Uterus (tissue), 4 donors: ENCODE results near the gene PLEKHA1. TPM values are rescaled to one million over a fixed set of nuclear protein-coding genes. Genes with fewer than 3 reads are reported as not detected.

Experiments
- DNase-seq, 2 donors: peaks; one replicate each; pipeline ENCODE4 v3.0.0-alpha.2; 2019 to 2020
- H3K27ac ChIP-seq, 2 donors: fragments of 200-600 bp; sonication (generic); 1 replicate in 1 of 2; 2 replicates in 1 of 2; pipeline ENCODE4 v1.5.1; 2016 to 2018
- H3K27me3 ChIP-seq, 2 donors: fragments of 200-600 bp; sonication (generic); one replicate each; pipeline ENCODE4 v1.5.1; 2018 to 2019; ENCODE audit warnings: control low read depth in 1 of 2
- H3K36me3 ChIP-seq, 2 donors: fragments of 200-600 bp; sonication (generic); one replicate each; pipeline ENCODE4 v1.5.1; 2019; ENCODE audit warnings: control low read depth in 1 of 2
- H3K4me1 ChIP-seq, 2 donors: fragments of 200-600 bp; sonication (generic); one replicate each; pipeline ENCODE4 v1.5.1; 2018 to 2019; ENCODE audit warnings: control low read depth in 1 of 2
- H3K4me3 ChIP-seq, 2 donors: fragments of 200-600 bp; sonication (generic); 1 replicate in 1 of 2; 2 replicates in 1 of 2; pipeline ENCODE4 v1.5.1; 2018 to 2019; ENCODE audit warnings: mild to moderate bottlenecking in 1 of 2
- H3K9me3 ChIP-seq, 2 donors: fragments of 200-600 bp; sonication (generic); one replicate each; pipeline ENCODE4 v1.5.1; 2019; ENCODE audit warnings: control low read depth in 1 of 2
- POLR2A ChIP-seq, 2 donors: fragments of 450-650 bp; IDR thresholded peaks; one replicate each; pipeline ENCODE4 v1.6.1; 2016; ENCODE audit warnings: antibody characterized with exemption in 2 of 2, mild to moderate bottlenecking in 1 of 2, moderate library complexity in 1 of 2
- intact Hi-C: fragments of 100-400 bp; cut with DNase I; formaldehyde crosslinking; loops from one replicate; pipeline ENCODE4 v1.15.1; 2023; ENCODE audit warnings: low total_unique reads
- total RNA-seq, 4 donors: library from RNA; depleted of rRNA in 3 of 4; stranded (reverse); fragments of >200 nt in 3 of 4; gene quantifications; one replicate each; pipeline versions ENCODE4 v1.1.0 to v1.2.4, GENCODE V29; 2014 to 2023
- TF ChIP-seq, protein P1 (sequence below), 4 experiments: fragments of 200-600 bp in 2 of 4; fragments of 450-650 bp in 2 of 4; sonication (generic) in 2 of 4; IDR thresholded peaks; one replicate each; pipeline ENCODE4 v1.5.1; 2016 to 2019; ENCODE audit warnings: antibody characterized with exemption in 4 of 4, mild to moderate bottlenecking in 2 of 4, moderate library complexity in 1 of 4
- donor health status: DM: yes; HTN: yes; CAD: no.

PLEKHA1 gene
- total RNA-seq, 4 donors from 2014 or later, result 9.2 to 54.1 (median 29.0) TPM

DNA sequence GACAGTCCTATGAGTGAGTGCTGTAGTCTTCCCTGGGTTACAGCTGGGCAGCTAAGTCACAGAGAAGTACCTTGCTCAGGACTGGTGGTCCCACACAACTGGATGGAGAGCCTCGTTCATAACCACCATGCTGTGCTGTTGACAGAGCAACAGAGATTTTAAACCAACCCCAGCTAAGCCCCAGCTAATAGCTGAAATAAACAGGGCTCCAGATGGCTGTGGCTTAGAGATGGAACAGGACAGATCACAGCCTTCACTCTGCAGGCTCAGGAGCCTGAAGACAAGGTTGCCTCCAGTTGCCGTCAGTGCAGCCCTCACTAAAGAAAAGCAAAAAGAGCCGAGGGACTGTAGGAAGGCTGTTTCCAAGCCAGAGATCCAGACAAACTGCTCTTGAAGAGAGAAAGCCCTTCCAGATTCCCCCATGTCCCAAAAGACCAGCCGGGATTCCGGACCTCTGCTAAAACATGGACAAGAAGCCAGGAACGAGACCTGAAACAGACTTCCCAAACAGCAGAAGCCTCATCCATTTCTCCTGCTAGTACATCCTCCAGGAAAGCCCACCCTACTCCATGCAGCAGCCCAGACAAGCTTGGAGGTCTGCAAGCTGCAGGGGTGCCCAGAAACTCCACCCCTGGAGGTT lies 91.0 kb downstream of the PLEKHA1 start:
- DNase-seq, result no peak
- Histone ChIP-seq H3K4me1 (peaks cover 0 to 7% of the 10 kb centered on the region in 2 donors), H3K4me3 (no peak overlapping the region), H3K9me3 (no peaks in the 10 kb centered on the region), H3K36me3 (no peaks in the 10 kb centered on the region), H3K27ac (no peak overlapping the region), H3K27me3 (no peaks in the 10 kb centered on the region)
- intact Hi-C loops, result no loop called here
- TF ChIP-seq, protein P1, sequence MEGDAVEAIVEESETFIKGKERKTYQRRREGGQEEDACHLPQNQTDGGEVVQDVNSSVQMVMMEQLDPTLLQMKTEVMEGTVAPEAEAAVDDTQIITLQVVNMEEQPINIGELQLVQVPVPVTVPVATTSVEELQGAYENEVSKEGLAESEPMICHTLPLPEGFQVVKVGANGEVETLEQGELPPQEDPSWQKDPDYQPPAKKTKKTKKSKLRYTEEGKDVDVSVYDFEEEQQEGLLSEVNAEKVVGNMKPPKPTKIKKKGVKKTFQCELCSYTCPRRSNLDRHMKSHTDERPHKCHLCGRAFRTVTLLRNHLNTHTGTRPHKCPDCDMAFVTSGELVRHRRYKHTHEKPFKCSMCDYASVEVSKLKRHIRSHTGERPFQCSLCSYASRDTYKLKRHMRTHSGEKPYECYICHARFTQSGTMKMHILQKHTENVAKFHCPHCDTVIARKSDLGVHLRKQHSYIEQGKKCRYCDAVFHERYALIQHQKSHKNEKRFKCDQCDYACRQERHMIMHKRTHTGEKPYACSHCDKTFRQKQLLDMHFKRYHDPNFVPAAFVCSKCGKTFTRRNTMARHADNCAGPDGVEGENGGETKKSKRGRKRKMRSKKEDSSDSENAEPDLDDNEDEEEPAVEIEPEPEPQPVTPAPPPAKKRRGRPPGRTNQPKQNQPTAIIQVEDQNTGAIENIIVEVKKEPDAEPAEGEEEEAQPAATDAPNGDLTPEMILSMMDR (IDR thresholded peaks at IDR 0.05), result no peak
- TF ChIP-seq POLR2A (IDR thresholded peaks at IDR 0.05), result no peak

DNA sequence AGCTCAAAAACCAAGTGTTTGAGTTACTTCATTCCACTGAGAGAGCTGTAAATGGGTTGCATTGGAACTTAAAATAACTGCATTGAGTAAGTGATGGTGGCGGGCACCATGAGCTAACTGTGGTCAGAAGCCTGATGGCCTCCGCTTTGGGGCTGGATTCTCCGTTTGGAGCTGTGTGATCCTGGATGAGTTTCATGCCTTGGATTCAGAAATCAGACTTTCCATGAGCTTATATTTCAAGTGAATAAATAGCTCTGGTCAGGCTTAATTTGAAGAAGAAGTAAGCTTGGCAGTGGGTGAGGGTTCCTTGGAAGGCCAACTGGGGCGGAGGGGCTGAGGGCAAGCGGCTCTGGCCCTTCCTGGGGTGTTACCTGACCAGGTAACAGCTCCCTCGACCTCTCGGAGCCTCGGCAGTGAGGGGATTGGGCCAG lies 92.5 kb downstream of the PLEKHA1 start:
- H3K27ac ChIP-seq, result peak overlapping the region in 1 of 2 donors; percentile 80
- H3K27me3 ChIP-seq, result no peaks in the 10 kb centered on the region
- H3K36me3 ChIP-seq, result no peaks in the 10 kb centered on the region
- no peak for TF ChIP-seq POLR2A (IDR thresholded peaks at IDR 0.05)
- TF ChIP-seq, protein P1 (IDR thresholded peaks at IDR 0.05), result no peak
- DNase-seq, result no peak
- no peak overlapping the region for H3K4me3 ChIP-seq
- H3K9me3 ChIP-seq, result no peaks in the 10 kb centered on the region
- intact Hi-C loops, result no loop called here
- H3K4me1 ChIP-seq, result peaks cover 0 to 7% of the 10 kb centered on the region in 2 donors

DNA sequence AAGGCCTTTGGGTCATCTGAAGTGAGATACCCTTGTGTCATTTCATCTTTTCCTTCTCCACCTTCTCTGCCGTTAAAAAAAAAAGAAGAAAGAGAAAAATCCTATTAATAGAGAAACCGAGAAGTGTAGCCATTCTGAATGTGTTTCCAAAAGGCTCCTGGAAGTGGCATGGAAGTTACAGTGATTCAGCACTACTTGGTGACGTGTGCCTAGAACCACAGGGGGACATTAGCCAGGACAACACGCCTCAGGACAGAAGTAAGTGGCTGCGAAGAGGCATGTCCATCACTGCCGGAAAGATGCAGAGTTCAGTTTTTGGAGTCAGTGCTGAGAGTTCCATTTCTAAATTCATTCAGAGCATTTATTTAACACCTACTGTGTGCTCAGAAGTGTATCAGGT lies 93.2 kb downstream of the PLEKHA1 start:
- H3K27me3 ChIP-seq, result no peaks in the 10 kb centered on the region
- no peaks in the 10 kb centered on the region for H3K36me3 ChIP-seq
- no peaks in the 10 kb centered on the region for H3K9me3 ChIP-seq
- TF ChIP-seq POLR2A (IDR thresholded peaks at IDR 0.05), result no peak
- TF ChIP-seq, protein P1 (IDR thresholded peaks at IDR 0.05), result no peak
- intact Hi-C loops, result no loop called here
- peak overlapping the region; percentile 80 to 86 for H3K27ac ChIP-seq
- no peak overlapping the region for H3K4me3 ChIP-seq
- peaks cover 0 to 7% of the 10 kb centered on the region in 2 donors for H3K4me1 ChIP-seq
- no peak for DNase-seq

DNA sequence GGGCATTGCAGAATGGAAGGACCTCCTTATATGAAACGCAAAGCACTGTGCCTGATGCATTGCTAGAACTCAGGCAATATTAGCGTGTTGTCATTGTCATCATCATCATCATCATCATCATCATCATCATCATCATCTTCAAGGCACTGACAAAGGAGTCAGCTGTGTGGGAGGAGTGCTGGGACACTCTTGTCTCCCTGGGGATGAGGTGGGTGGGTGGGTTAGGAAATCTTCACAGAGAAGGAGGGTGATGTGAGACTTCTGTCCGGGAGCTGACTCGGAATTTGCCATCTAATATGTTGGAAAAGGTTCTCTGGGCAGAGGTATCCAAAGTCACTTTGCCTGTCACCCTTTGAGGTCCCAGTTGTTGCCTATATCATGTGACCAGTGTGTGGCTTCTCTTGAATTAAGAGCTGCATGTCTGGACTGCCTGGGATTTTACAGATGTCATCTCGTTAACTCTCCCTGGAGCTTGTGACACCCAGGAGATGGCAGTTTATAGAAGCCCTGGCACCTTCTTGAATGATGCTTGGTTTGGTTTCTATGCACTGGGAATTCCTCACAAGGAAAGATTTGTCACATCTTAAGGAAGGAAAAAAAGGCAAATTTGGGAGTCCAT lies 93.9 kb downstream of the PLEKHA1 start:
- no peak overlapping the region for H3K4me3 ChIP-seq

More for the DNA sequence above, 93.9 kb downstream of the PLEKHA1 start:
- DNase-seq, result no peak
- no peak for TF ChIP-seq POLR2A (IDR thresholded peaks at IDR 0.05)
- TF ChIP-seq, protein P1 (IDR thresholded peaks at IDR 0.05), result no peak
- Histone ChIP-seq H3K9me3 (no peaks in the 10 kb centered on the region), H3K27ac (peak overlapping the region; percentile 80 to 86), H3K36me3 (no peaks in the 10 kb centered on the region), H3K4me1 (peaks cover 0 to 7% of the 10 kb centered on the region in 2 donors), H3K27me3 (no peaks in the 10 kb centered on the region)
- intact Hi-C loops, result no loop called here
